PFSK-1 (cell line): ENCODE measurements around the gene ROCK1.

Experiments
- FOXP2 ChIP-seq: optimal IDR thresholded peaks from 2 replicates; pipeline ENCODE3; 2011; ENCODE audit warnings: borderline replicate concordance, control low read depth, inconsistent platforms; ENCODE audit not compliant: insufficient read depth; ENCODE audit errors: extremely low read length, extremely low read depth
- POLR2AphosphoS5 ChIP-seq: IDR thresholded peaks from 2 replicates; pipeline ENCODE4 v1.6.1; 2012; ENCODE audit warnings: low read depth, mild to moderate bottlenecking, control low read depth, low read length, moderate library complexity
- SIN3A ChIP-seq: IDR thresholded peaks from 2 replicates; pipeline ENCODE4 v1.6.1; 2012; ENCODE audit warnings: mild to moderate bottlenecking, low read length, moderate library complexity, borderline replicate concordance; ENCODE audit not compliant: insufficient read depth
- TAF1 ChIP-seq: IDR thresholded peaks from 2 replicates; pipeline ENCODE4 v1.6.1; 2012; ENCODE audit warnings: low read length, control low read depth, borderline replicate concordance; ENCODE audit not compliant: insufficient read depth
- TF ChIP-seq, protein P1 (sequence below), 2 experiments: IDR thresholded peaks; 2 replicates each; pipeline versions ENCODE4 v1.6.1 to v1.8.0; 2011 to 2012; ENCODE audit warnings: low read depth in 2 of 2, low read length in 2 of 2, control low read depth in 1 of 2, inconsistent platforms in 1 of 2, mild to moderate bottlenecking in 1 of 2, moderate library complexity in 1 of 2; ENCODE audit not compliant: insufficient read depth in 1 of 2

ROCK1 gene

GRCh38 chr18:20988726-20989125 lies 122.9 kb downstream of the ROCK1 start:
- TF ChIP-seq, protein P1, sequence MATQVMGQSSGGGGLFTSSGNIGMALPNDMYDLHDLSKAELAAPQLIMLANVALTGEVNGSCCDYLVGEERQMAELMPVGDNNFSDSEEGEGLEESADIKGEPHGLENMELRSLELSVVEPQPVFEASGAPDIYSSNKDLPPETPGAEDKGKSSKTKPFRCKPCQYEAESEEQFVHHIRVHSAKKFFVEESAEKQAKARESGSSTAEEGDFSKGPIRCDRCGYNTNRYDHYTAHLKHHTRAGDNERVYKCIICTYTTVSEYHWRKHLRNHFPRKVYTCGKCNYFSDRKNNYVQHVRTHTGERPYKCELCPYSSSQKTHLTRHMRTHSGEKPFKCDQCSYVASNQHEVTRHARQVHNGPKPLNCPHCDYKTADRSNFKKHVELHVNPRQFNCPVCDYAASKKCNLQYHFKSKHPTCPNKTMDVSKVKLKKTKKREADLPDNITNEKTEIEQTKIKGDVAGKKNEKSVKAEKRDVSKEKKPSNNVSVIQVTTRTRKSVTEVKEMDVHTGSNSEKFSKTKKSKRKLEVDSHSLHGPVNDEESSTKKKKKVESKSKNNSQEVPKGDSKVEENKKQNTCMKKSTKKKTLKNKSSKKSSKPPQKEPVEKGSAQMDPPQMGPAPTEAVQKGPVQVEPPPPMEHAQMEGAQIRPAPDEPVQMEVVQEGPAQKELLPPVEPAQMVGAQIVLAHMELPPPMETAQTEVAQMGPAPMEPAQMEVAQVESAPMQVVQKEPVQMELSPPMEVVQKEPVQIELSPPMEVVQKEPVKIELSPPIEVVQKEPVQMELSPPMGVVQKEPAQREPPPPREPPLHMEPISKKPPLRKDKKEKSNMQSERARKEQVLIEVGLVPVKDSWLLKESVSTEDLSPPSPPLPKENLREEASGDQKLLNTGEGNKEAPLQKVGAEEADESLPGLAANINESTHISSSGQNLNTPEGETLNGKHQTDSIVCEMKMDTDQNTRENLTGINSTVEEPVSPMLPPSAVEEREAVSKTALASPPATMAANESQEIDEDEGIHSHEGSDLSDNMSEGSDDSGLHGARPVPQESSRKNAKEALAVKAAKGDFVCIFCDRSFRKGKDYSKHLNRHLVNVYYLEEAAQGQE (IDR thresholded peaks at IDR 0.05; ENCODE audit: insufficient read depth in 1 of 2, low read depth in 2 of 2, low read length in 2 of 2) = no peak
- TF ChIP-seq FOXP2 (no peak), POLR2AphosphoS5 (no peak), TAF1 (no peak), SIN3A (no peak)

DNA sequence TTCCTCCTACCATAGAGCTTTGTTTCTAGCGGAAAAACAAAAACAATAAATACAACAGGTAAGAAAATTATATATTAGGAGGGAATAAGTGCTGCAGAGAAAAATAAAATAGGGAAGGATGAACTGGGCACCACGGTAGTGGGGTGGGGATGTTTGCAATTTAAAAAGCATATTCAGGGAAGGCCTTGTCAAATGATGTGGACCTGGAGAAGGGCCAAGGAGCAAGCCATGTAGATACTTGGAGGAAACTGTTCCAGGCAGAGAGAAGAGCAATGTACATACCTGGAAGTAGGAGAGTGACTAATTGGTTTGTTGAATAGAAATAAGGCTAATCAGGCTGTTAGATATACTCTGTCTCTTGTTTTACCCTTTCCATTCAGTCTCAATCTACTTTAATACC lies 136.5 kb downstream of the ROCK1 start:
- TF ChIP-seq TAF1 = no peak
- TF ChIP-seq FOXP2 = no peak
- TF ChIP-seq POLR2AphosphoS5 = no peak

GRCh38 chr18:20971886-20972267 lies 139.7 kb downstream of the ROCK1 start:
- TF ChIP-seq SIN3A (no peak), TAF1 (no peak), POLR2AphosphoS5 (no peak)
- TF ChIP-seq, protein P1 (IDR thresholded peaks at IDR 0.05; ENCODE audit: insufficient read depth in 1 of 2, low read depth in 2 of 2, low read length in 2 of 2) = no peak

DNA sequence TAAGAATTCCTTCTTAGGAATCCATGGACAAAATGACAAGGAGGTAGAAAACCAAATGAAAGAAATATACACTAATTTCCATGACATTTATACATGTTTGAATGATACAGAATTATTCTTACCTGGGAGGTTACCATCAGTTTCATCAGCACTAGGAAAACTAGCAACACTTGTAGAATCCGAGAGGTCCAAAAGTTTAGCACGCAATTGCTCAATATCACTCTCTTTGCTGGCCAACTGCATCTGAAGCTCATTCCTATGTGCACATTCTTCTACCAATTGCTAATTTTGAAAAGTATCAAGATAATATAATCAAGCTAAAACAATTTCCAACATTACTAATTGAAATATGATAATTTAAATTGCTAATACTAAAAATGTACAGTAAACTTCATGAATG lies 144.8 kb downstream of the ROCK1 start:
- no peak for TF ChIP-seq TAF1
- TF ChIP-seq, protein P1 (IDR thresholded peaks at IDR 0.05; ENCODE audit: insufficient read depth in 1 of 2, low read depth in 2 of 2, low read length in 2 of 2) = no peak
- no peak for TF ChIP-seq POLR2AphosphoS5

GRCh38 chr18:20963027-20963426 lies 148.6 kb downstream of the ROCK1 start:
- TF ChIP-seq FOXP2 = no peak
- no peak for TF ChIP-seq TAF1
- no peak for TF ChIP-seq POLR2AphosphoS5
- TF ChIP-seq, protein P1 (IDR thresholded peaks at IDR 0.05; ENCODE audit: insufficient read depth in 1 of 2, low read depth in 2 of 2, low read length in 2 of 2) = no peak
- TF ChIP-seq SIN3A = no peak
